ENCODE measurements around the gene CIAO2A.
"Not testable (repeated sequence)": the region's sequence is repeated elsewhere in the genome, so short reads cannot be mapped to it uniquely, and the experiment has no call there.

CIAO2A gene

GRCh38 chr15:64093627-64094417 is at the start of gene CIAO2A:
Gene CIAO2A (minus strand): TSS chr15:64093838. CDS start chr15:64093768, 70 bp downstream.
- peak; percentile 99 for FAIRE-seq

GRCh38 chr15:64143276-64143675 is 49.6 kb upstream of the CIAO2A start:
- peak; percentile 56 for FAIRE-seq
- no peak for DNase-seq (ENCODE audit: extremely low spot score, insufficient read length, low read depth)

More at GRCh38 chr15:64093627-64094417, at the start of gene CIAO2A:
- peak; percentile 65 for DNase-seq (ENCODE audit: extremely low spot score, insufficient read length, low read depth)

- DNase-seq (ENCODE audit: extremely low spot score, insufficient read length, low read depth) (no peak), FAIRE-seq (no peak)
These were observed 48.3 kb upstream of the CIAO2A start for GRCh38 chr15:64141798-64142512.

- FAIRE-seq (no peak), DNase-seq (ENCODE audit: extremely low spot score, insufficient read length, low read depth) (no peak)
These were observed 44.8 kb upstream of the CIAO2A start for GRCh38 chr15:64138331-64138941.

GRCh38 chr15:64137226-64137833 is 43.7 kb upstream of the CIAO2A start:
- DNase-seq (ENCODE audit: extremely low spot score, insufficient read length, low read depth): no peak
- FAIRE-seq: no peak

- no peak for FAIRE-seq
- DNase-seq (ENCODE audit: extremely low spot score, insufficient read length, low read depth): no peak
These were observed 42.7 kb upstream of the CIAO2A start for GRCh38 chr15:64136347-64136746.

- FAIRE-seq: no peak
- DNase-seq (ENCODE audit: extremely low spot score, insufficient read length, low read depth): no peak
These were observed 40.7 kb upstream of the CIAO2A start for GRCh38 chr15:64134345-64134829.

- DNase-seq (ENCODE audit: extremely low spot score, insufficient read length, low read depth) (no peak), FAIRE-seq (no peak)
These were observed 40.1 kb upstream of the CIAO2A start for GRCh38 chr15:64133623-64134344.

- FAIRE-seq (no peak), DNase-seq (ENCODE audit: extremely low spot score, insufficient read length, low read depth) (no peak)
These were observed 38.6 kb upstream of the CIAO2A start for GRCh38 chr15:64132217-64132616.

- DNase-seq (ENCODE audit: extremely low spot score, insufficient read length, low read depth) (no peak), FAIRE-seq (no peak)
These were observed 37.9 kb upstream of the CIAO2A start for GRCh38 chr15:64131547-64131946.

- DNase-seq (ENCODE audit: extremely low spot score, insufficient read length, low read depth) (no peak), FAIRE-seq (no peak)
These were observed 36.5 kb upstream of the CIAO2A start for GRCh38 chr15:64130159-64130558.

GRCh38 chr15:64127521-64128270 is 34.1 kb upstream of the CIAO2A start:
- FAIRE-seq: no peak
- no peak for DNase-seq (ENCODE audit: extremely low spot score, insufficient read length, low read depth)

GRCh38 chr15:64125978-64126377 is 32.3 kb upstream of the CIAO2A start:
- FAIRE-seq: no peak
- DNase-seq (ENCODE audit: extremely low spot score, insufficient read length, low read depth): no peak

GRCh38 chr15:64122936-64123351 is 29.3 kb upstream of the CIAO2A start:
- DNase-seq (ENCODE audit: extremely low spot score, insufficient read length, low read depth) (no peak), FAIRE-seq (no peak)

GRCh38 chr15:64122444-64122843 is 28.8 kb upstream of the CIAO2A start:
- DNase-seq (ENCODE audit: extremely low spot score, insufficient read length, low read depth) (no peak), FAIRE-seq (no peak)

- DNase-seq (ENCODE audit: extremely low spot score, insufficient read length, low read depth): no peak
- FAIRE-seq: no peak
These were observed 28.0 kb upstream of the CIAO2A start for GRCh38 chr15:64121614-64122013.

GRCh38 chr15:64120322-64120721 is 26.7 kb upstream of the CIAO2A start:
- FAIRE-seq; DNase-seq (ENCODE audit: extremely low spot score, insufficient read length, low read depth): not testable (repeated sequence)

- FAIRE-seq (no peak), DNase-seq (ENCODE audit: extremely low spot score, insufficient read length, low read depth) (no peak)
These were observed 24.3 kb upstream of the CIAO2A start for GRCh38 chr15:64117759-64118487.
